HG03139 (cell line): ENCODE results near the gene PAX9.
"Not testable (repeated sequence)": the region's sequence is repeated elsewhere in the genome, so short reads cannot be mapped to it uniquely, and the experiment has no call there.

ENCODE experiments used
- ATAC-seq: cut with Tn5 transposase; IDR thresholded peaks from one replicate; pipeline ENCODE4 v1.9.1; 2021; ENCODE audit not compliant: unreplicated experiment

Gene PAX9

DNA sequence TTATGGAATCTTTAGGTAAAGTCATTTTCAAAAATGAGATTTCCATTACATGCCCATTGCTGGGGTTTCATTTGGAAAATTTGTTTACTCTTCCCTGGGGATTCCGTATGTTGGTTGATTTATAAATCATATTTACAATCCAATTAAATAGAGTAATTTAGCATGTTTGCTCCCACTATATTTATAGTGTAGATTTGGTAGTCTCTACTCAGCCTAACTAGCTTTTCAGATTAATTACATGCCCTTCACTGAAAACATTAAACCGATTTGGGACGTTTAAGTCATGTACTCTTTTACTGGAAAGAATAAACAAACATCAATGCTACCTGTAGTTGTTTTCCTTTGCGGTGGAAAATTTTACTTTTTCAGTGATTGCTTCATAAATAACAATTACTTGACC, 10.4 kb downstream of the PAX9 start:
- ATAC-seq = no peak

DNA sequence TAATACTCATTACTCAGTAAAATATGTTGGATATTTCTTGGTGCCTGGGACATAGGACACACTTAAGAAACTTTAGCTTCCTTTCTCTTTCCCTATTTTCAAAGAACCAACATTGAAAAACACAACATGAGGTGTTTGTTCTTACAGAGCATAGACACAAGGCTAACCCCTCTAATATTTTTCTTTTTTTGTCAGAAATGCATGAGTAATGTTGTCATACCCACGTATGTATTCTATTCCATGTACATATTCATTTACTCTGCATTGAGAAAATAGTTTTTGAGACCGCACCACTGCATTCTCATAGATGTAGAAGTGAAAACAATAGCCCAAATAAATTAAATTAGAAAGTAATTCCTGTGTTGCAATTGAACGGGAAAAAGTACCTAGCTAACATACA, 13.0 kb downstream of the PAX9 start:
- ATAC-seq = no peak

DNA sequence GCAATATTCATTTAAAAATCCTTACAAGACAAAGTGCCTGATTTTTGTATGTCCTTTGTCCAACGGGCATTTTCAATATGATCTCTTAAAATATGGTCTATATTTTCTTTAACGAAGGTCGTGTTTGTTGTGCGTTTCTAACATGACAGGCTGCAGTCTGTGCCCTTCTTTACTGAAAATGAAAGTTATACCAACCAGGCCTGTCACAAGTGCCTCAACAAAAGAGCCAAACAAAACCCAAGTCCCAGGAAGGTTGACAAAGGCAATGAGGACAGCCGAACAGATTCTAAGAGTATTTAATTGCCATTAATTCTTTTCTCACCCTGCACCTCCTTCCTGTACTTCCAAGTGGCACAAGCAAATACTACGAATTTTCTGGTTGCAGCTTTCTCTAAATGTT, 13.9 kb downstream of the PAX9 start:
- ATAC-seq = no peak

DNA sequence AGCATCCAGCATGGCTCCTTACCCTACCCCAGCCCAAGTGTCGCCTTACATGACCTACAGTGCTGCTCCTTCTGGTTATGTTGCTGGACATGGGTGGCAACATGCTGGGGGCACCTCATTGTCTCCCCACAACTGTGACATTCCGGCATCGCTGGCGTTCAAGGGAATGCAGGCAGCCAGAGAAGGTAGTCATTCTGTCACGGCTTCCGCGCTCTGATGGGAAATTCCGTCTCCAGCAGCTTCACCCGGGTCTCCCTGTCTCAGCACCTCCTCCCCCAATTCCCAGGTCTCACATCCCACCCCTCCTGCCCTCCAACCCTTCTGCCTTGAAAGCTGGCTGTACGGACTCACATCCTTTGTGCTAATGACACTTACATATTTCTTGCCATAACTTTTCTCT, 14.6 kb downstream of the PAX9 start:
- ATAC-seq = no peak

DNA sequence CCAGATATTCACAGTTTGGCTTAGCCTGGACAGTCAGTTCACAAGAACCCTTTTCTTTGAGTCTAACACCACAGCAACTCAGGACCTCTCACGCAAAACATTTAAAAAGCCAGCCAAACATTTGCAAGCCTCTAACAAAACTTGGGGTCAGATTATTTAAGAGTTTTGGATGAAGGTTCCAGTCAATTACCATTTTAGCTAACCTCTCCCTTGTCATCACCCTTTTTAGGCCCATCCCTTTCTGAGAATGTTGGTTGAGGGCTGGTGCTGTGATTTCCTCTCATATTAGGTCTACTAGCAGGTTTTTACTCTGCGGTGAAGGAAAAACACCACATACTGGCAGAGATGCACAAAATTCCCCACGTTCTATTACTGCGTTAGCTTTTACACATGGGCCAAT, 20.7 kb downstream of the PAX9 start:
- no peak for ATAC-seq

DNA sequence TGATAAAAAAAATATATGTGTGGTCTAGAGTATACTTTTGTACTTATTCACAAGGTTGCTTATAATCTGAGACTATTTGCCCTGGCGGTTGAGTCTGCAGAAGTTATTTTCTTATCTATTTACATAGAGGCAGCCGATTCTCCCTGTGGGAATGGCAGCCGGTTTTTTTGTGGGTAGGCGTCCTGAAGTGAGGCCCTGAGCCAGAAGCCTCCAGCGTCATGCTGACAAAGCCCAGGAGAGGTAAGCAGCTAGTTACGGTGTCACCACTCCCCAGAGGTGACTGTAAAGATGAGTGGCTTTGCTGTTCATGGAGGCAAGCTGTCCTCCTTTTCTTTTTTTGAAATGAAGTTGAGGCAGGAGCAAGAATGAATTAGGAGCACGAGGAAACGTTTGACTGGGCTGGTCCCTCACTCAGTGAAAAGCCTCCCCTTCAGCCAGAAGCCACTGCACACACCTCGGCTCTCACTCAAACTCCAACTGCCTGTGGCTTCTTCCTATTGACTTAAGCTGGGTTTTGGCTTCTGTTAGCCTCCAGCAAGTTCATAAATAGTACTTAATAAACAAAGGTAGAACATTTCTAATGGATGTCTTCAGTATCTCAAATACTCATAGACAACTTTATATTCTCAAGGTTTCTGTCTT, 21.5 kb downstream of the PAX9 start:
- ATAC-seq = no peak

DNA sequence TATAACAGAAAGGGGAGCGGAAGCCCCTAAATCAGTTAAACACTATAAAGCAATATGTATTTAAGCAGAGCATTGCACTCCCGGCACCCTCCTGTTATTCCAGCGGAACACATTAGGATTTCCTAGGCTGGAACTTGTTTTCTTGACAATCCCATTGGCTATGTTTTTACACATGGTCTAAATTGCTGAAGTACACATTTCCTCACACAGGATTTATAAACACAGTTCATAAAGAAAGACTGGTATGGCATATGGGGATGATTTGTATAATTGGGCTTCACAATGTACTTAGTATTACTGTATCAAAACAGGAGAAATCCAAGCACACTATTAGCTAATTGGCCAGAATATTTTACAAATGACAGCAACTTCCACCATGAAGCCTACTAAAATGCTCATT, 23.3 kb downstream of the PAX9 start:
- no peak for ATAC-seq

DNA sequence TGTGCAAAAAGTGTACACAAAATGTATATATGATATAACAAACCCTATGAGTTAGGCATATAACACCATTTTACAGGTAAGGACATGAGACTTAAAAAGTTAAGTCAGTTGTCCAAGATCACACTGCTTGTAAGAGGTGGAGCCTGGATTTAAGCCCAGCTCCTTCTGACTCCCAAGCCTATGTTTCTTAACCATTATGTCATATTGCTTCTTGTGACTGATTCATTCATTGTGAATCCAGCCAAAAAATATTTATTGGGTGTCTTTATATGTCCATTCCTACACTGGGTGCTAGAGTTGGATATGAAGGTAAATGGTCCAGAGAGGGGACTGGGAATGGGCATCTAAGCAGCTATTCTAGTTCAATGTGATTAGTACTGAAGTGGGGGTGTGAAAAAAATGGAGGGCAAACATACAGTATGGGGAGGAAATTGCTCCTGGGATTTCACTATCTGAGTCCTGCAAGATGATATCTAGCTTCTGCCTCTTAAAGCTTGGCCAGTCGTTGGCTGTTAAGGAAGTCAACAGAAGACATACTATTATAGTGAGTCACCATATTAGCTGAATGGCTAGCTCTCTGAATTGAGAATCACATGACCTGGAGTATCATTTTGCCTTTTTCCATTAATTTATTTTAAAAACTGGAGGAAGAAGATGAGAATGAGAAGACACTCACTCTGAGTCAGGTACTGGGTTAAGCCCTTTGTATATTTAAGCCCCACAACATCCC, 28.8 kb downstream of the PAX9 start:
- ATAC-seq = no peak

DNA sequence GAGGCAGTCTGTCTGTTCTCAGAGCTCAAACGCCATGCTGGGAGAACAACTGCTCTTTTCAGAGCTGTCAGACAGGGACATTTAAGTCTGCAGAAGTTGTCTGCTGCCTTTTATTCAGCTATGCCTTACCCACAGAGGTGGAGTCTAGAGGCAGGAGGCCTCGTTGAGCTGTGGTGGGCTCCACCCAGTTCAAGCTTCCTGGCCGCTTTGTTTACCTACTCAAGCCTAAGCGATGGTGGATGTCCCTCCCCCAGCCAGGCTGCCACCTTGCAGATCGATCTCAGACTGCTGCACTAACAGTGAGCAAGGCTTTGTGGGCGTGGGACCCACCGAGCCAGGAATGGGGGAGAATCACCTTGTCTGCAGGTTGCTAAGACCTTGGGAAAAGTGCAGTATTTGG, 37.8 kb downstream of the PAX9 start:
- not testable (repeated sequence) for ATAC-seq

DNA sequence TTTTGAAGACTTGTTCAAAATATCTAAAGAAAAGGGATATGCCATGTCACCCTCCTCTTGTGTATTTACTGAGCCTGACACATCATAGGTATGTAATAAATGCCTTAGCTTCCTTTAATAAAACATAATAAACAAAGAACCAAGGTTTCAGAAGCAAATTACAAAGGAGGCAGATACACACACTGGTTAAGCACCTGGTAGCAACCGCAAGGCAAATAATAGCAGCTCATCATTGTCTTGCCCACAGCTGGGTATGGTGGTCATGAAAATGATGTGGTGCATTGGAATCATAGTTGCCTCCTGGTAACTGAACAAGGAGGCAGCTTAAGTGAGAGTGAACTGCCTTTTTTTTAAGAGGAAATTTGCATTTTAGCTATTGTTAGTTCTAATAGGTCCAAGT, 39.0 kb downstream of the PAX9 start:
- ATAC-seq = no peak

DNA sequence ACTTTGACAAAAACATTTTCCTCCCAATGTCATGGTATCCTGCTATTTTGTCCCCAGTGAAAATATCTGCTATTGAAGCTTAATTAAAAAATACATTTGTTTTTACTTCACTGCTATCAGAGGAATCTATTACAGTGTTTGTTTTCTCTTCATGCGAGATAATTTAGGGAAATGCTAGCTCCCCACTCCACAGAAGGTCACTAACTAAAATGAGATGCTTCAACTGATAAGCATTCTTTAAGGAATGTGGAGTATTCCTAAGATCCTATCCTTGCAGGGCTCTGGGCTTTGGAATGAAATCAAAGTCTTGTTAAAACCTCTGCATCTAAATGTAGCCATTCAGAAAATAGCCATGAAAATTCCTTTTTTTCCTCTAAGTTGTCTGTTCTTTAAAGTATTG, 39.5 kb downstream of the PAX9 start:
- no peak for ATAC-seq

DNA sequence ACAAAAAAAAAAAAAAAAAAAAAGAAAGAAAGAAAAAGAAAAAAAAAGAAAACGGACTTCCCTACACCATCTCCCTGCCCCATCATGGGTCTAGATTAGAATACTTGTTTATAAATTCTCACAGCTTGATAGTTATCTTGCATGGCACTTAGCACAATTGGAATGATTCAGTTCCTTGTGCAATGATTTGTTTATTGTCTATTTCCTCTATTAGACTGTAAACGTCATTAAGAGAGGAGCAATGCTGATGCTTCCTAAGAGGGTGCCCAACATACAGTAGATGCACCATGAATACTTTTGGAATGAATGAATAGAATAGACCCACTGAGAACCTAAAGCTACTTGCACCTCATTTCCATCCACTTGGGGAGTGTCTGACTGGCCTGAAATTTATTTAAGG, 40.8 kb downstream of the PAX9 start:
- no peak for ATAC-seq

DNA sequence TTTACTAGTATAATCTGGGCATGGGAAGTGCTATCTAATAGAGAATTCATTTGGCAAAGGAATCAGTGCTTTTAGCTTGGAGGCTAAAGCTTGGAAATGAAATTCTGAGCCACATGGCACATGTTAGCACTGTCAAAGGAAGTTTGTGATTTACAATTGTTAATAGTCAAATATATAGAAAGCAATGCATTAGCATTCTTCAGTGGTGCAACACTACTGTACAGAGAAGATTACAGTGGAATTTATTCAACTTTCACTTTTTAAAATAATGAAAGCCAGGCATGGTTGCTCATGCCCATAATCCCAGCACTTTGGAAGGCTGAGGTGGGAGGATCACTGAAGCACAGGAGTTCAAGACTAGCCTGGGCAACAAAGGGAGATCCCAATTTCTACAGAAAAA, 45.9 kb downstream of the PAX9 start:
- ATAC-seq = no peak

DNA sequence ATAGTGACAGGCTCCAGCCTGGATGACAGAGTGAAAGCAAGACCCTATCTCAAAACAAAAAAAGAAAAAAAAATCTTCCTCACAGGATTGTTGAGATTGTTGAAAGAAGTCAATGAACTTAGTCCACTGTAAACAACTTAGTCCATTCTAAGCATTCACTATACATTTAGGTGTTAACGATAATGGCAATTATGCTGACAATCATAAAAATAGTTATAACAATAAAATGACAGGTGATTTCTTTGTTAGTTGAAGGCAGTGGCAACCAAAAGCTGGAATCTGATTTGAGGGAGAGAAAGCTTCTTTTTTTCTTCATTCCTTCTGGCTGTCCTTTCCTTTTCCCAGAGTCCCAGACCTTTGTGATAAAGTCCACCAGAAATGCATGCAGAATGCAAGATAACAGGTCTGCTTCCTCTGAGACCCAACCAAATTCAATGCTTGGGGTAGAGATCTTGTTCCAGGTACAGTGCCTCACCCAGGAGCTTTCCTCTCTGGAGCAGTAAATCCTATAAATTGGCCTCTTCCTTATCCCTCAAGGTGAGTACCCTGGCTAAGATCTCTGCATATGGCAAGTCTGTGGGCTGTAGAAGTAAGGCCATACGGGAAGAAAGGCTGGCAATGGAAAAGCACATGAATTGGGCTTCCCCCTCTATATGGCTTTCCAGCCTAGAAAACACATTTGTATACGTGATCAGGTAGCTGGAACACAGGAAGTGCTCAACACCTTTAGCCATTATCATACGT, 52.5 kb downstream of the PAX9 start:
- no peak for ATAC-seq

DNA sequence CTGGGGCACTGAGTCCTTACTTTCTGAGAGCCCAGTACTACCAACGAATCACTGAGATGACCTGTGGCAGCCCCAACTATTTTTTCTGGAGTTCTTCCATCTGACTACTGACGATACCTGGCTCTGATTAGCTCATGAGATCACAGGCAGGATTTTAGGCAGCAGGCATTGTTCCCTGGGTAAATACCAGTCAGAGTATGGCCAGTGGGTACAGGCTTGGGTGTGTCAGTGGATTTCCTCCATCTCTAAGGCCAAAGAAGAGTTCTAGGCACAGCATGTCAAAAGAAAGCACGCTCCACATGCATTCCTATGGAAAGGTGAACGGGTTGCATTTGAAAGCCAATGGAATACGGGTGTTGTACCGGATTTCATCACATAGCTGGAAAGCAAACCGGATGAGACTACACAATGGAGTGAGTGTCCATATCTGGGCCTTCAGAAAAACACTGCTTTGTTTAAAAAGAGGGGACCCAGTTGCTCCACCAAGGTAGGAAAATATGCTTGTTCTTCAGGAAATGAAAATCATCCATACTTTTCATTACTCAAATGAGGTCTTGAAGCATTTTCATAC, 55.0 kb downstream of the PAX9 start:
- ATAC-seq = no peak

DNA sequence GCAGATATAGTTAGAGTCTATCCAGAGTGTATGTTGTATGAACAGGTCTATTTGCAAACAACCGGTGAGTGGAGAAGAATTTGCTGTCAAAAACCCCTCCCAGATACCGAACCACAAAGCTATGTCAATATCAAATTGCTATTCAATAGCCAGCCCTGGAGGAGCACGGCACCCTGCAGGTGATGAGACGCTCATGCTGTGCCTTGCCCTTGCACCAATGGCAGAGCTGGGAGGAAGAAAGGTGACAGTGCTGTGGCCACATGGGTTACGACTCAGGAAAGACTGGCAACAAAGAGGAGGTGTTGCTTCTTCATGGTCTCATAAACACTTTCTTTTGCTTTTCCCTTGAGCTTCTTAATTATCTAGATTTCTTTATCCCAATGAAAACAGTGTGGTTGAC, 55.7 kb downstream of the PAX9 start:
- no peak for ATAC-seq

DNA sequence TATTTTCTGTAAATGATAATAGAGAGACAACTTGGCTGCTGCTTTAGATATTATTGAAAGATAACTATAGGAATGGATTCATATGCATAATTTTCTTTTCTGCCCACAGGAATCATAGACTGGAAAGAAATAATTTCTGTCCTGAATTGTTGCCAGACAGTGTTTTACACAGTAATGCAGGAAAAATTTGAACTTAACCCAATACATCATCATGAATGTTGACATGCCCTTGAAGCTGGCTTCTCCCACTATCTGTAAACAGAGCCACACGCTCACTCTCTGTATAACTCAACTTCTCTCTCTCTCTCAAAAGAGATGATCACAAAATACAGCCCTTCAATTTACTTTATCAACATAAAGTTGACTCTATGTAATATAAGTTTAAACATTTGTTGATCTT, 56.6 kb downstream of the PAX9 start:
- no peak for ATAC-seq

DNA sequence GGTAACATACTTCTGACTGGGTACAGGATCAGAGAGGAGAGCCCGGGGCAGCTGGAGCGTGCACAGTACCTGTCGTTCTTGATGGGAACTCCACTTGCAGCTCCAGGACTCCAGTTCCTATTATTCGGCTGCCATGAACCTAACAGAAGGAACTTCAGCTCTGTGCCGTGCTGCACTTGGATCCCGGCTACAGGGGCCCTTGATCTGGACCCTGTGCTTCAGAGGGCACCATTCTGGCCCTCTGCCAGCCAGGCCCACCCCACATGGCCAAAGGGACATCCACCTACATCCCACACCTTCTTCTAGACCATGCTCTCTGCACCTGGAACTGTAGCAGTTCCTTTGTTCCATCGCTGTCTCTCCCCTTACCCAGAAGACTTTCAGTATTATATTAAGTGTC, 58.2 kb downstream of the PAX9 start:
- ATAC-seq = no peak

DNA sequence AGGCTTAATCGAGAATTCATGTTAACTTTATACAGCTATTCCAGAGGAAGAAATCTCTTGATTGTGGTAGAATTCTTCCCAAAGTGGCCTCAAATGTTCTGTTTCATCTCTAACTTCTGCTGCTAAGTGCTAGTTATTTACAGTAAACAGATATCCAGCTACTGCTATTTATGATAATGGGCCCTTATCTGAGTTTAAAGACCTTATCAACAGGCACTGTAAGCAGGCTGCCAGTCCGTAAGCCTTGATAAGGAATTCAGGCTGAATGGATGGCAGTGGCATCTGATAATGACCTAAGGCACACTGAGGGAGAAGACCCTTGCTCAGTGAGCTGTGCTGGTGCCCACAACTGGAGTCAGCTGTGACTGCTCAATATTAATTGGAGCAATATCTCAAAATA, 59.0 kb downstream of the PAX9 start:
- ATAC-seq = no peak

DNA sequence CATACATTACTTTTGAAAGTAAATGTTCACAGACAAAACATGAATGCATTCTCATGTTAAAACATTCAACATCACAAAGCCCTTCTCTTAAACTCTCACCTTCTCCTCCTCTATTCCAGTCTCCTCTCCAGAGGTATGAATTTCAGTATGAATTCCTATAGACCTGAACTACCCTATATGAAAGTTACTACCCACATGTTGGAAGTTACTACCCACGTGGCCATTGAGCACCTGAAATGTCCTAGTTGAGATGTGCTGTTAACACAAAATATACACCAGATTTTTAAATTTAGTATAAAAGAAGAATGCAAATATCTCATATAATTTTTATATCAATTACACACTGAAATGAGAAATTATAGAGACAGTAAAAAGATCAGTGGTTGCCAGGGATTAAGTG, 60.2 kb downstream of the PAX9 start:
- no peak for ATAC-seq

DNA sequence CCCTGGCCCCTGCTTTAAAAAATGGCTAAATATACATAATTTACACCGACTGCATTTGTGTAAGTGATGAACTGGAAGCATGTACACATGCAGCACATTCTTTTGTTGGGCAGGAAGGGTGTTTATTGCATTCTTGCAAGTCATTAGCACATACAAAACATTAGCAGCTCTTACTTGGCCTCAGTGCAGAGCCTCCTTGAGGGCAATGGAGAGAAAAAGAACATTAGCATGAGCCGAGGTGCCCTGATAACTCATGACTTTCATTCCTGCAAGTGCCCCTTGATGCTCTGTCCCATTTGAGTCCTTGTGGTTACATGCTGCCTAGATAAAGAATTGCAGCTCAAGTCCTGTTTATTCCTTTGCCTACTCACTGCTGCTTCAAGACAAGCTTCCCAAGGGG, 61.9 kb downstream of the PAX9 start:
- ATAC-seq = no peak

DNA sequence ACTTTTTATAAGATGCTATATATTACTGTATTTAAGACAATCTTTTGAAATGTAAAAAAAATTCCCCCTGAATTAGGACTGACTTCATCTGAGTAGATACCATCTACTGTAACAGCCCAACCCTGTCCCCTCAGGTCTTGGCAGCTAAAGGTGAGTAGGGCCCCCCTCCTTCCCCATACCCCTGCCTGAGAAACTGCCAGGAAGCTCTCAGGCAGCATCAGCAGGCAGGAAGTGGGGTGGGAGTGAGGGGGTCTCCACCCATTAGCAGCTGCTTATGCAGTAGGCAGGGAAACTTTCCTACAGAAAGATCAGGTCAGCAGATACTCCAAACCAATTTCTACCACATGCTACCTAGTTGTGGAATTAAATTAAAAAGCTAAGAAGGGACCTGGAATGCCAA, 62.5 kb downstream of the PAX9 start:
- no peak for ATAC-seq
